GM12872 (cell line): ENCODE data around the gene HBQ1.
A peak's percentile ranks its signal among the peaks of the same experiment; 100 is the strongest.

ENCODE experiments used
- CTCF ChIP-seq: IDR thresholded peaks from 3 replicates; pipeline ENCODE4 v1.5.1; 2011; ENCODE audit warnings: low read depth, mild to moderate bottlenecking, low read length, moderate library complexity; ENCODE audit not compliant: insufficient read depth

Gene HBQ1

GRCh38 chr16:180681-181564, 664 bp downstream of the HBQ1 start:
- no peak for TF ChIP-seq CTCF

- peak; percentile 90 for TF ChIP-seq CTCF
Measured at GRCh38 chr16:181565-182021, 1.3 kb downstream of the HBQ1 start.

GRCh38 chr16:183005-183404, 2.7 kb downstream of the HBQ1 start:
- no peak for TF ChIP-seq CTCF

DNA sequence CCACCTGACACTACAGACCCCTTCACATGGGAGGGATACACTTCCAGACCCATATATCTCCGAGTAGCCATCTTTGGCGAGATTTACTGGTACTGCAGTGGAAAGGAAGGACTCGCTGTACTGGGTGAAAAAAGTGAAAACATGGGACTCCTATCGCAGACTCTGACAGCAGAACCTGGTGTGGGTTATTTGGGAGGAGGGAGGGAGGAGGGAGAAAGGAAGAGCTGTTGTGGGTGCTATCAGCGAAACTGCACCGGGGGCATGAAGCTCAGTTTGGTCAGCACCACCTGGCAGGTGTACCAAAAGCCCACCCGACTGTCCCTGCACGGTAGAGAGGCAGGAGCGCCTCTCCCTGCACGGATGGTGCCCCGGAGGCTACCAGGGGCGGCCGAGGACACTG, 5.0 kb downstream of the HBQ1 start:
- TF ChIP-seq CTCF = no peak

GRCh38 chr16:185691-186090, 5.4 kb downstream of the HBQ1 start:
- no peak for TF ChIP-seq CTCF

- no peak for TF ChIP-seq CTCF
Measured at GRCh38 chr16:187330-187729, 7.1 kb downstream of the HBQ1 start.

DNA sequence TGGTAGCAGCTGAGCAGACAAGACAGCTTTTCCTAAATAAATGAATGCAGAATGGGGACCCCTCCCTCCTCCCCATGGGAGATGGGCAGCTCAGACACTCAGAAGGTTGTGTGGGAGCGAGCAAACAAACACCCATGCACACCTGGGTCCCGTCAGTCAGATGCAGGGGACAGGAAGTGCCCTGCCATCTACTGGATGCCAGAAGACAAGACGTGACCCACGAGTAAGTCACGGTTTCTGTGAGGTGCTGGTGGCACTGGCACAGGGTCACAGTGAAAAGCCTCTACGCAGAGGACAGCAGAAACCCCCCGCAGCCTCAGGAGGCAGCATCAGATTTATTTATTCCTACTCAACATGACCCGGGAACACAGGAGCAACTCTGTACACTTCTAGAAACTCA, 8.4 kb downstream of the HBQ1 start:
- peak; percentile 46; the same call in 2 of the 3 replicates for TF ChIP-seq CTCF
